Measurements from ENCODE around the gene FANCC. TPM values are rescaled to one million over a fixed set of nuclear protein-coding genes. Genes with fewer than 3 reads are reported as not detected.

The FANCC gene
- total RNA-seq, 1 donor = 5.4 TPM

GRCh38 chr9:95133325-95133705 lies 184.2 kb downstream of the FANCC start:
- no peak for DNase-seq (ENCODE audit: insufficient read length, low spot score, missing footprints)
- no peak overlapping the region for H3K27ac ChIP-seq (ENCODE audit: low read depth, low read length)
- H3K4me3 ChIP-seq (ENCODE audit: insufficient read depth, low read length) = no peak overlapping the region
- H2AFZ ChIP-seq (ENCODE audit: low read length) = no peak overlapping the region
- TF ChIP-seq CTCF (IDR thresholded peaks at IDR 0.05; ENCODE audit: extremely low read depth, low read depth, low read length) = no peak
- H3K9me3 ChIP-seq (ENCODE audit: low read depth, low read length) = no peaks in the 10 kb centered on the region
- no peaks in the 10 kb centered on the region for H3K79me2 ChIP-seq (ENCODE audit: insufficient read depth, low read length)
- no peaks in the 10 kb centered on the region for H3K27me3 ChIP-seq (ENCODE audit: insufficient read depth, low read length)
- no peak overlapping the region for H3K4me2 ChIP-seq (ENCODE audit: insufficient read depth, low read length)
- H3K4me1 ChIP-seq (ENCODE audit: insufficient read depth, low read length) = no peaks in the 10 kb centered on the region
- no peaks in the 10 kb centered on the region for H4K20me1 ChIP-seq (ENCODE audit: insufficient read depth, low read length)
- H3K36me3 ChIP-seq (ENCODE audit: insufficient read depth, low read length) = no peaks in the 10 kb centered on the region

GRCh38 chr9:95132366-95133324 lies 184.9 kb downstream of the FANCC start:
- no peak for TF ChIP-seq CTCF (IDR thresholded peaks at IDR 0.05; ENCODE audit: extremely low read depth, low read depth, low read length)
- no peaks in the 10 kb centered on the region for H3K79me2 ChIP-seq (ENCODE audit: insufficient read depth, low read length)

DNA sequence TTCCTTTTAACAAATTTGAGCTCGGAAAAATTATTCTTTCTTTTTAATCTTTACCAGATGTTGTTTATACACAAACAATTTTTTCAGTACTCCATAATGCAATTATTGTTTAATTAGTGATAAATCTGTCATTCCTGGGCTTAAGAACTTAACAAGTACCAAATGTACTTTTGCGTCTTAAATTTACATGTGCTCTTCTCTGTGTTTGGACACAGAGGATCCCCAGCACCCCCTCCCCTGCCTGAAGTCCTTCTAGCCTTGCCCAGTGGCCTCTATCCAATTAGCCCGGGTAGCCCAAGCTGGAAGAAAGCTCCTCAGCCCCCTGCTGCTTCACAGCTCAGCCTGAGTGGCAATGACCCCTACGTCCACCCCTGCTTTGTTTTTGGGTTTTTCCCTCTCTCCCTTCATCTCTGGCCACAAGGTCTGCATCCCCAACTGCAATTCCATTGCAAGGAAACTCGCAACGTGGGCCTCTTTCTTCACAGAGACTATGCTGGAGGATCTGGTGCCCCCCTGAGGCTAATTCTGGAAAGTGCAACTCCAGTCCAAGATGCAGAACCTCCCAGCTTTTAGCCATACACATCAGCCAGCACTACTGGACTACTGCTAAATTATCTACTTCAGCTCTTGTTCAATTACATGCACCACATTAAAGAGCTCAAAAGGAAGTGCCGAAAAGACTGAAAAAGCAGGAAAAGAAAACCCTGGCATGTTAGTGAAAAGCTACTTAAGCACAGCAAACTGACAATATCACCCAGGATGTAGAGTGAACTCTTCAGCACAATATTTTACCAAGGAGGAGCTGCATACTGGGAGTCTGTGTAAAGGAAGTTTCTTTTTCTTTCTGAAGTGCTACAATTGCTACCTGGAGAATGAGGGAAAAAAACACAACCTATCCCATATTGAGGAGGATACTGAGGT lies 186.2 kb downstream of the FANCC start:
- DNase-seq (ENCODE audit: insufficient read length, low spot score, missing footprints) = peak; percentile 89
- H3K36me3 ChIP-seq (ENCODE audit: insufficient read depth, low read length) = no peaks in the 10 kb centered on the region
- H3K4me2 ChIP-seq (ENCODE audit: insufficient read depth, low read length) = peak overlapping the region; percentile 28
- H3K4me3 ChIP-seq (ENCODE audit: insufficient read depth, low read length) = no peak overlapping the region
- H3K27me3 ChIP-seq (ENCODE audit: insufficient read depth, low read length) = no peaks in the 10 kb centered on the region
- H3K9me3 ChIP-seq (ENCODE audit: low read depth, low read length) = no peaks in the 10 kb centered on the region
- H4K20me1 ChIP-seq (ENCODE audit: insufficient read depth, low read length) = no peaks in the 10 kb centered on the region
- no peak overlapping the region for H2AFZ ChIP-seq (ENCODE audit: low read length)
- no peak overlapping the region for H3K27ac ChIP-seq (ENCODE audit: low read depth, low read length)
- no peaks in the 10 kb centered on the region for H3K79me2 ChIP-seq (ENCODE audit: insufficient read depth, low read length)
- TF ChIP-seq CTCF (IDR thresholded peaks at IDR 0.05; ENCODE audit: extremely low read depth, low read depth, low read length) = peak; percentile 95
- H3K4me1 ChIP-seq (ENCODE audit: insufficient read depth, low read length) = peaks cover 11% of the 10 kb centered on the region

More at GRCh38 chr9:95132366-95133324, 184.9 kb downstream of the FANCC start:
- H4K20me1 ChIP-seq (ENCODE audit: insufficient read depth, low read length) = no peaks in the 10 kb centered on the region
- no peak overlapping the region for H3K4me2 ChIP-seq (ENCODE audit: insufficient read depth, low read length)
- H3K27ac ChIP-seq (ENCODE audit: low read depth, low read length) = no peak overlapping the region
- no peak overlapping the region for H3K4me3 ChIP-seq (ENCODE audit: insufficient read depth, low read length)
- no peaks in the 10 kb centered on the region for H3K4me1 ChIP-seq (ENCODE audit: insufficient read depth, low read length)
- H2AFZ ChIP-seq (ENCODE audit: low read length) = no peak overlapping the region
- DNase-seq (ENCODE audit: insufficient read length, low spot score, missing footprints) = no peak
- no peaks in the 10 kb centered on the region for H3K27me3 ChIP-seq (ENCODE audit: insufficient read depth, low read length)
- no peaks in the 10 kb centered on the region for H3K36me3 ChIP-seq (ENCODE audit: insufficient read depth, low read length)
- H3K9me3 ChIP-seq (ENCODE audit: low read depth, low read length) = no peaks in the 10 kb centered on the region

Data from osteoblast (primary cell).